MV-4-11 (cell line): ENCODE data around the gene BAHCC1.

Experiments used
- DNase-seq: peaks from one replicate; lab custom pipeline; 2025; lab: John Stamatoyannopoulos, UW

Gene BAHCC1

GRCh38 chr17:81367171-81367570 is 28.1 kb upstream of the BAHCC1 start:
- no peak for DNase-seq

GRCh38 chr17:81368161-81369022 is 26.9 kb upstream of the BAHCC1 start:
- no peak for DNase-seq

GRCh38 chr17:81370294-81370693 is 25.0 kb upstream of the BAHCC1 start:
- DNase-seq, result no peak

- peak; percentile 15 for DNase-seq
These were observed 23.1 kb upstream of the BAHCC1 start for GRCh38 chr17:81371910-81372760.

GRCh38 chr17:81373536-81374160 is 21.6 kb upstream of the BAHCC1 start:
- DNase-seq, result no peak

- no peak for DNase-seq
These were observed 20.4 kb upstream of the BAHCC1 start for GRCh38 chr17:81374890-81375289.

- DNase-seq, result no peak
These were observed 18.1 kb upstream of the BAHCC1 start for GRCh38 chr17:81376946-81377714.

GRCh38 chr17:81378941-81379511 is 16.2 kb upstream of the BAHCC1 start:
- DNase-seq, result no peak

GRCh38 chr17:81379523-81379942 is 15.7 kb upstream of the BAHCC1 start:
- DNase-seq, result no peak

GRCh38 chr17:81380131-81380530 is 15.1 kb upstream of the BAHCC1 start:
- DNase-seq, result no peak

- DNase-seq, result no peak
These were observed 14.4 kb upstream of the BAHCC1 start for GRCh38 chr17:81380666-81381518.

- no peak for DNase-seq
These were observed 13.4 kb upstream of the BAHCC1 start for GRCh38 chr17:81381632-81382577.

- DNase-seq, result no peak
These were observed 12.4 kb upstream of the BAHCC1 start for GRCh38 chr17:81382851-81383250.

- no peak for DNase-seq
These were observed 11.5 kb upstream of the BAHCC1 start for GRCh38 chr17:81383504-81384421.

- DNase-seq, result no peak
These were observed 10.3 kb upstream of the BAHCC1 start for GRCh38 chr17:81384929-81385319.

- DNase-seq, result no peak
These were observed 9.7 kb upstream of the BAHCC1 start for GRCh38 chr17:81385320-81386111.

GRCh38 chr17:81386141-81386645 is 9.1 kb upstream of the BAHCC1 start:
- DNase-seq, result no peak
